ENCODE measurements around the gene TPM1.

- TF ChIP-seq CTCF (IDR thresholded peaks at IDR 0.05; ENCODE audit: insufficient read depth, low read length, poor library complexity, severe bottlenecking): no peak
- no peak for TF ChIP-seq EZH2phosphoT487 (conservative IDR thresholded peaks at IDR 0.05; ENCODE audit: low read length)
These were observed 22.4 kb upstream of the TPM1 start for GRCh38 chr15:63020128-63020527.

Measured in SU-DHL-6 (cell line).